ENCODE data around the gene CPLANE2. TPM values are rescaled to one million over a fixed set of nuclear protein-coding genes. Genes with fewer than 3 reads are reported as not detected.

CPLANE2 gene
- total RNA-seq, 1 experiment from 2014 or later: 3.9 TPM

DNA sequence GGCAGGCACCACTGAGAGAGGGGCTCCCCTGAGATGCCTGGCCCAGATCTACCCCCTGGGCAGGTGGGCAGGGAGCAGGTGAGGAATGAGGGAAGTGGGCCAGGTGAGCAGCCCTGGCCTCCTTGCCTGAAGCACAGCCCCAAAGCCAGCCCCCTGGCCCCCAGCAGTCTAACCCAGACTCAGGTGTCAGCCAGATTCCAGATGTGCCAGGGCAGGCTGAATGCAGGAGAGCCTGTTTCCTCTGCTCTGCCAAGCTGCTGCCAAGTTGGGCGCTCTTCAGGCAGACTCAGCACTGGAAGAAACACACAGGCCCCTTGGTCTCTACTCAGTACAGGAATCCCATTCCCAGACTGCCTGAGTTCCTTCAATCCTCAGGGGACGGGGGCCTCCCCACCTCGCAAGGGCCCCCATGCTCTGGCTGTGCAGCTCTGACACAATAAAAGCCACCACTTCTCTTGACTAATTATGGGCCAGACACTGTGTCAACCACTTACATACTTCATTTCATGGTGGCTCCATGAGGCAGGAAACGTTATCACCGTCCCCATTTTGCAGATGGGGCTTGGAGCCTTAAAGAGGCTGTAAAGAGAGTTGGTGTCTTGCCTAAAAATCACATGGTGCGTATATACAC lies 45.0 kb downstream of the CPLANE2 start:
- DNase-seq (ENCODE audit: extremely low read depth, low read depth): no peak

DNA sequence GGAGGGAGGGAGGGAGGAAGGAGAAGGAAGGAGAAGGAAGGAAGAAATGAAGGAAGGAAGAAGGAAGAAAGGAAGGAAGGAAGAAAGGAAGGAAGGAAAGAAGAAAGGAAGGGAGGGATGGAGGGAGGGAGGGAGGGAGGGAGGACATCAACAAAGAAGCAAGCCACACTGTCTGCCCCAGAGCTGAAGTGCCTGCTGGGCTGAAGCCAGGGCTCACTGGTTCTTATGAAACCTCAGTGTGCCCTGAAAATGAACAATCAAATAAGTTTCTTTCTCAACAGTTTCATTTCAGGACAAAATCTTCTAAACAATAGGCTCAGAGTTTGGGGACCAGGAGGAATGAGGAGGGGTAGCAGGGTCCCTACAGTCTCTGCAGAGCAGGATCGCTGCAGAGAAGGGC lies 45.7 kb downstream of the CPLANE2 start:
- no peak for DNase-seq (ENCODE audit: extremely low read depth, low read depth)

GRCh38 chr1:16189921-16190621 lies 46.9 kb downstream of the CPLANE2 start:
- DNase-seq (ENCODE audit: extremely low read depth, low read depth): no peak

DNA sequence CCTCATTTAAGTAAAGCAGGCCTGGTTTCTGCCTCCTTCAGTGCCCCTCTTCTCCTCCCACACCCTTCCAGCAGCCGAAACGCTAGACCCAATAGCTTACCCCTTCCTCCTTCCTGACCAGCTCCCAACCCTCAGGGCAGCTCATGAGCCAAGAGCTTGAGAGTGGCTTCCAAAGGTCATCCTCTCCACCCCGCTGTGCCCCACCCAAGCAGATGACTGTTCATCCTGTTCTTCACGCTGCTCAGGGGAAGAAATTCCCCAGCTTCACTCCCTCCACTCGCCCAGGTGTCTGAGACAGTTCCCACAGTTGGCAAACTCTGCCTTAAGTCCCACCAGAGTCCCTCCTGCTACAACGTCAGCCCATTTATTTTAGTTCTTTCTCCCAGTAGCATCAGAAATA lies 48.0 kb downstream of the CPLANE2 start:
- no peak for DNase-seq (ENCODE audit: extremely low read depth, low read depth)

DNA sequence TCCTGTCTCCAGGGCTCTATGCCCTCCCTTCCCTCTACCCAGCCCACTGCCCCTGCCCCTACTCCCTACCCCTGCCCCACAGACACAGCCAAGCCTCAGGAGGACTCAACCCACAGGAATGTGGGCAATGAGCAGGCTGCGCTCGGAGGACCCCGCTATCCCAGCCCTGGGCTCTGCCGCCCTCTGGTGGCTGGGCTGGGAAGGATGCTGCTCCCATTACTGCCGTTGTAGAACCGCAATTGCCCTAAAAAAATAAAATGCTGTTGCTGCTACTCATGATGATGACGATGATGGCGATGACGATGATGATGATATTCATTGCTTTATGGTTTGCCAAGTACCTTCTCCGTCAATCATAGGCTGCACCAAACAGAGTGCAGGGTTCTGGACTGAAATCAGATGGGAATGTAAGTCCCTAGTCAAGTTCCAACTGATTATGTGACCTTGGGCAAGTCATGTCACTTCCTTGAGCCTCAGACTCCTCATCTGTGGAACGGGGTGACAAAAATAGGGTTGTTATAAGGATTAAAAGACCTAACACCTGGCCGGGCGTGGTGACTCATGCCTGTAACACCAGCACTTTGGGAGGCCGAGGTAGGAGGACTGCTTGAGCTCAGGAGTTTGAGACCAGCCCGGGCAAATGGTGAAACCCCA lies 49.1 kb downstream of the CPLANE2 start:
- peak; percentile 50 for DNase-seq (ENCODE audit: extremely low read depth, low read depth)

- no peak for DNase-seq (ENCODE audit: extremely low read depth, low read depth)
Measured at GRCh38 chr1:16186655-16187235, 50.2 kb downstream of the CPLANE2 start.

- DNase-seq (ENCODE audit: extremely low read depth, low read depth): no peak
Measured at GRCh38 chr1:16184557-16185303, 52.3 kb downstream of the CPLANE2 start.

DNA sequence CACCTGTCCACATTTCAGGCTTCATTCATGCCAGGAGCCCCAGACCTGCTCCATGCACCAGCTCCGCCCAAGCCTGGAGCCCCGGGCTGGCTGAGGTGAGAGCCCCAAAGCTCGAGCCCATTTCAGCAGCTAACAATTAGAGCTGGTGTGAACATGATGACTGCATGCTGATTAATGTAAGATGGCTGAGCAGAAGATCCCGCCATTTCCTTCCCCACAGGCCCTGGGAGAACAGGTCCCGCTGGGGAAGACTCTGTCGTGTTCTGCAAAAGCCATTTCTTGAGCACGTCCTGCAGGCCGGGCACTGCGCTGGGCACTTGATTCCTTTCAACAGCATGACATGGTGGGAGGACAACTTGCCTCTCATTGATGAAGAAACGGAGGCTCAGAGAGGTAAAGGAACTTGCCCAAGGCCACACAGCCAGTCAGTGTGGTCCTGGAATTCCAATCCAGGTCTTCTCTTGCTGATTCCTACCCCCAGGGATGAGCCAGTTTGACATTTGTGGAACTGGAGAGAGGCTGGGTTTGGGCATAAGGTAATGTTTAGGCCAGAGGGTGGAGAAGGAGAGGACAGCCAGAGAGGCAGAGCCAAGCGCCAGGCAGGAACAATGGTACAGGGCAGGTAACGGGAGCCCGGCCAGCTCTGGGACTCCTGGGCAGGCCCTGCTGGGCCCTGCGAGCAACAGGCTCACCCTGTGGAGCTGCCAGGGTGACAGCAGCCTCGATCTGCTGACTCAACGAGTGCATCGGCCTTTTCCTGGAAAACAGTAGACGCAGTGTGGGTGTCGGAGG lies 53.0 kb downstream of the CPLANE2 start:
- no peak for DNase-seq (ENCODE audit: extremely low read depth, low read depth)

DNA sequence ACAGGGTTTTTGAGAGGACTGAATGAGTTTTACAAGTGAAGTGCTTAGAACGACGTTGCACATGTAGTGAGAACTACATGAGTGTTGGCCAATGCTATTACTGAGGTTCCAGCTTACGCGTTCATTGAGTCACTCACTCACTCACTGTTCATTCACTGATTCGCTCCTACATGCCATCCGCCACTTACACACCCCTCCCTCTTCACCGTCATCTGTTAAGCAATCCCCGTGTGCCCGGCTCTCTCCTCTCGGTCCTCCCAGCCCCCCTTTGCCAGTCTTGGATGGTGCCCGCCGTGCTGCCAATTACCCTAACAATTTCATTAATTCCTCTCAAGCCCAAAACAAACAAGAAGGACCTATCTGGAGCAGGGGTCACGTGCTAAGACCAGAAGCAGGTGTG lies 53.8 kb downstream of the CPLANE2 start:
- peak; percentile 87 for DNase-seq (ENCODE audit: extremely low read depth, low read depth)

DNA sequence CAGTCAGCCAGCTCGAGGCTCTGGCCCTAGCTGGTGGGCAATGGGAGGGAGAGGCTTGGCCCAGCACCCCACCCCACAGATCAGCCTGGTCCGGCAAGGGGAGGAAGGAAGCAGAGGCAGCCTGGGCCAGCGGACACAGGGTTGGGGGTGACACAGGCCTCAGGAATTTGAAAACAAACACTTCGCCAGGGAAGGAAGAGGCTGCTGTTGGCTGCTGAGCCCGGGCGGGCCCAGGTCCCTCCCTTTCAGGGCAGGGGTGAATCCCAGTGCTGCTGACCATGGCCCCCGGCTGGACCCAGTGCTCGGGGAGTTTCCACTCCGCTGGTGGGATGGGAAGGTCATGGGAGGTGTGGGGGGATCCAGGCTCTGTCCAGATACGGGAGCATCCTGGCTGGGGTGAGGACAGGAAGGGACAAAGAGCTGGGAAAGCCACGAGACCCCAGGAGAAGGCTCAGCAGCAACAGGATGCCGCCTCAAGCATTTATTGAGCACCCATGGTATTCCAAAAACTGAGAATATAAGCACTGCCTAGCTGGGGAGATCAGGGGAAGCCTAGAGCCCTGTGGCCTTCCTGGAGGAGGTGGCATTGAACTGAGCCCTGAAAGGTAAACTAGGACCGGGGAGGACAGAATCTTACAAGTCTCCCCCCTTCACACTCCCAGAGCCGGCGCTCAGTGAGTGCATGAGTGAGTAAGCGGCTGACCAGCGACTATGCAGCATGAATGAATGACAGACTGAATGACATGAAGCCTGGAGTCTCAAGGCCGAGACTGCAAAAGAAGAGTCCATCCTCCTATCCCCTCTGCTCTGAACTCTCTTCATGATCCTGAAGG lies 54.9 kb downstream of the CPLANE2 start:
- peak; percentile 86 for DNase-seq (ENCODE audit: extremely low read depth, low read depth)

Small RNA genes lying within 50 kb of the gene (small RNA-seq; reads per million reads assigned to genes)
- gene MT1XP1: 0 reads per million in 2 experiments

Other genes with a start within 250 kb of the CPLANE2 start
- not detected in 2 replicates for gene SRARP, start 232.9 kb downstream of the CPLANE2 start, total RNA-seq (2014; rRNA removed; shearing (Covaris generic))
- gene HSPB7, start 219.1 kb downstream of the CPLANE2 start, total RNA-seq (2014; rRNA removed; shearing (Covaris generic)): not detected in 2 replicates
- gene CLCNKA, start 215.1 kb downstream of the CPLANE2 start, total RNA-seq (2014; rRNA removed; shearing (Covaris generic)): not detected in 2 replicates
- 0.22 and 0.26 TPM in 2 replicates for gene CLCNKB, start 193.4 kb downstream of the CPLANE2 start, total RNA-seq (2014; rRNA removed; shearing (Covaris generic))
- 3.0 and 3.8 TPM in 2 replicates for gene FAM131C, start 163.5 kb downstream of the CPLANE2 start, total RNA-seq (2014; rRNA removed; shearing (Covaris generic))
- gene EPHA2, start 81.1 kb downstream of the CPLANE2 start, total RNA-seq (2014; rRNA removed; shearing (Covaris generic)): 52.3 and 53.9 TPM in 2 replicates
- 6.1 and 6.3 TPM in 2 replicates for gene ARHGEF19, start 24.5 kb downstream of the CPLANE2 start, total RNA-seq (2014; rRNA removed; shearing (Covaris generic))
- gene FBXO42, start 115.3 kb upstream of the CPLANE2 start, total RNA-seq (2014; rRNA removed; shearing (Covaris generic)): 13.3 and 19.9 TPM in 2 replicates
- 49.0 and 51.4 TPM in 2 replicates for gene SZRD1, start 130.1 kb upstream of the CPLANE2 start, total RNA-seq (2014; rRNA removed; shearing (Covaris generic))
- gene SPATA21, start 200.2 kb upstream of the CPLANE2 start, total RNA-seq (2014; rRNA removed; shearing (Covaris generic)): not detected in 2 replicates
- 24.4 and 30.8 TPM in 2 replicates for gene NECAP2, start 203.5 kb upstream of the CPLANE2 start, total RNA-seq (2014; rRNA removed; shearing (Covaris generic))

Data from NCI-H460 (cell line).